HUES6 (cell line): ENCODE results near the gene HLA-C.
"Not testable (repeated sequence)": the region's sequence is repeated elsewhere in the genome, so short reads cannot be mapped to it uniquely, and the experiment has no call there.

Experiments used
- H3K27ac ChIP-seq: 2 replicates; pipeline ENCODE4 v1.7.0; 2013; ENCODE audit warnings: low read depth, mild to moderate bottlenecking, low read length, inconsistent platforms
- H3K27me3 ChIP-seq: 2 replicates; pipeline ENCODE4 v1.6.1; 2013; ENCODE audit warnings: low read length; ENCODE audit not compliant: control insufficient read depth, insufficient read depth
- H3K36me3 ChIP-seq: 2 replicates; pipeline ENCODE4 v1.6.1; 2013; ENCODE audit warnings: low read length; ENCODE audit not compliant: control insufficient read depth, insufficient read depth
- H3K4me1 ChIP-seq: 2 replicates; pipeline ENCODE4 v1.6.1; 2013; ENCODE audit warnings: low read length; ENCODE audit not compliant: control insufficient read depth, insufficient read depth
- H3K4me3 ChIP-seq: 2 replicates; pipeline ENCODE4 v1.5.1; 2013; ENCODE audit warnings: low read depth, low read length
- H3K9ac ChIP-seq: one replicate; pipeline ENCODE4 v1.6.1; 2013; ENCODE audit warnings: mild to moderate bottlenecking, low read length
- H3K9me3 ChIP-seq: 2 replicates; pipeline ENCODE4 v1.6.1; 2013; ENCODE audit warnings: low read depth, low read length; ENCODE audit not compliant: control insufficient read depth, insufficient read depth

HLA-C gene

DNA sequence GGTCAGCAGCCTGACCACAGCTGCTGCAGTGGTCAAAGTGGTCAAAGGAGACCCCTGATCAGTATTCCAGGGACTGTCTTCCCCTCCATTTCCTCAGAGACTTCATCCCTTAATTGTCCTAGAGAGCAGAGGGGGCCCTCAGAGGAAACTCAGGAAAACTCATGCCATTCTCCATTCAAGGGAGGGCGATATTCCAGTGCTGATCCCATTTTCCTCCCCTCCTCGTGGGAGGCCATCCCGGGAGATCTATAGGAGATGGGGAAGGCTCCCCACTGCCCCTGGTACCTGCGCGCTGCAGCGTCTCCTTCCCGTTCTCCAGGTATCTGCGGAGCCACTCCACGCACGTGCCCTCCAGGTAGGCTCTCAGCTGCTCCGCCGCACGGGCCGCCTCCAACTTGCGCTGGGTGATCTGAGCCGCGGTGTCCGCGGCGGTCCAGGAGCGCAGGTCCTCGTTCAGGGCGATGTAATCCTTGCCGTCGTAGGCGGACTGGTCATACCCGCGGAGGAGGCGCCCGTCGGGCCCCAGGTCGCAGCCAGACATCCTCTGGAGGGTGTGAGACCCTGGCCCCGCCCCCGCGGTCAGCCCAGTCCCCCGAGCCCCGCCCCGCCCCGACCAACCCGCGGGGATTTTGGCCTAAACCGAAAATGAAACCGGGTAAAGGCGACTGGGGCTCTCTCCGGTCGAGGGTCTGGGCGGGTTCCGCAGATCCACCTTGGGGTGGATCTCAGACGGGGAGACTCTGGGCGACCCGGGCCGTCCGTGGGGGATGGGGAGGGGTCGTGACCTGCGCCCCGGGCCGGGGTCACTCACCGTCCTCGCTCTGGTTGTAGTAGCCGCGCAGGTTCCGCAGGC lies 878 bp downstream of the HLA-C start:
- Histone ChIP-seq H3K36me3 (peaks cover 27% of the 10 kb centered on the region), H3K4me1 (peaks cover 4% of the 10 kb centered on the region; the same call in 1 of the 2 replicates), H3K9ac (peak overlapping the region; percentile 56), H3K9me3 (no peaks in the 10 kb centered on the region), H3K4me3 (peak overlapping the region; percentile 90), H3K27me3 (peaks cover 29% of the 10 kb centered on the region), H3K27ac (0 out of 2 replicates have a peak overlapping the region, but pooled peaks have one; percentile 48)

GRCh38 chr6:31268836-31269235 lies 3.1 kb downstream of the HLA-C start:
- Histone ChIP-seq H3K4me1 (peaks cover 4% of the 10 kb centered on the region; the same call in 1 of the 2 replicates), H3K4me3 (no peak overlapping the region), H3K9ac (no peak overlapping the region), H3K9me3 (no peaks in the 10 kb centered on the region), H3K36me3 (peaks cover 27% of the 10 kb centered on the region), H3K27me3 (peaks cover 16% of the 10 kb centered on the region), H3K27ac (no peak overlapping the region)

- Histone ChIP-seq H3K4me3 (no peak overlapping the region), H3K9me3 (0 out of 2 replicates have a peak, but pooled peaks cover under 1% of the 10 kb centered on the region), H3K9ac (no peak overlapping the region), H3K4me1 (peaks cover 4% of the 10 kb centered on the region; the same call in 1 of the 2 replicates), H3K36me3 (peaks cover 27% of the 10 kb centered on the region), H3K27me3 (peaks cover 15% of the 10 kb centered on the region), H3K27ac (no peak overlapping the region)
These were observed 3.5 kb downstream of the HLA-C start for GRCh38 chr6:31268369-31268765.

GRCh38 chr6:31267651-31268368 lies 4.1 kb downstream of the HLA-C start:
- H3K4me1 ChIP-seq = peaks cover 4% of the 10 kb centered on the region; the same call in 1 of the 2 replicates
- H3K36me3 ChIP-seq = peaks cover 27% of the 10 kb centered on the region
- no peak overlapping the region for H3K4me3 ChIP-seq
- H3K27ac ChIP-seq = no peak overlapping the region
- peaks cover 11% of the 10 kb centered on the region for H3K27me3 ChIP-seq
- H3K9me3 ChIP-seq = peaks cover 5% of the 10 kb centered on the region
- H3K9ac ChIP-seq = no peak overlapping the region

DNA sequence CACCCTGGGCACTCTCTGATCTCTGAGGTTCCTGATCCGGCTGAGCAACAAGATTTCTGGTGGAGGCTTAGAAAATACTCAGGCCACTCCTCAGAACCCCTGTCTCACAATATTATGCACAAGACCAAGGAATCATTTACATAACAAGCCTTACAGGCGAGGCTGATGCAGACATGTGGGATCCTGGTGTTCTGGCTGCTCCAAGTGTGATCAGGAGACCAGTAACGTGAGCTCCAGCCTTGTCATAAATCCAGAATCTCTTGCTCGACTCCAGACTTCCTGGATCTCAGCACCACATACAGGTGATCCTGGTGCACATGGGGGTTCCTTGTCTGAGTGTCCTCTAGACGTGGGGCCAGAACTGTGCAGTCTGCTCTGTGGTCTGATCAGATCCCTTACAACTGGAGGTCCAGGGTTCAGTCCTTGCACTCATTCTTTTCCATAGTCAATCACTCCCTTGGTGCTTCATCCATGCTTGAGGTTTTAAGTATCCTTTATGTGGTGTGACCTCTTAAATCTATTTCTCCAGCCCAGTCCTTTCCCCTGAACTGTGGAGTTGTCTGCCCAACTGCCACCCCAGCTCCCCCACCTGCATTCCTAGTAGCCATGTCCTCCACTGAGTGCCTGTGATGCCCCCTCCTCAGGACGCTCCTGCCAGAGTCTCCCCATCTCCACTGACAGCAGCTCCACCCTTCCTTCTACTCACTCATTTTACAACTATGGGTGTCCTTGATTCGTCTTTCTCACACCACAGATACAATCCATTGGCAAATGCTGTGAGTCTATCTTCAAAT lies 5.1 kb downstream of the HLA-C start:
- Histone ChIP-seq H3K9ac (no peak overlapping the region), H3K27ac (no peak overlapping the region), H3K27me3 (peaks cover 5% of the 10 kb centered on the region), H3K36me3 (peaks cover 27% of the 10 kb centered on the region), H3K4me3 (no peak overlapping the region), H3K9me3 (peaks cover 11% of the 10 kb centered on the region), H3K4me1 (peaks cover 4% of the 10 kb centered on the region; the same call in 1 of the 2 replicates)

DNA sequence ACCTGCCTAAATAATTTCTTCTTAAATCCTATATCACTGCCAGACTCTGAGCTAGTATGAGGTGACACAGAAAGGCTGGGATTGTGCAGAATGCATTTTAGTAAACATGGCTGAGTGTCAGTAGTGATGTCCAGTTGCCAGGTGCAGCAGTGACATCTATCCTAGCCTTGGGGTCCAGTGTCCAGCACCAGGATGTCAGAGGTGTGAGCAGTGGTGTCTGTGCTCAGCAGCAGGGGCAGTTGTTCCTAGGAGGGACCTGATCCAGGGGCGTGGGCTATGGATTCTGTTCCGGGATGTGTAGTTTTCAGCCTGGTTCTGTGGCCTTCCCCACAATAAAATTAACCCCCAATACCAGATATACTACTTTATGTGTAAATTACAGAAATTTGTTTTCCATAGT lies 6.0 kb downstream of the HLA-C start:
- Histone ChIP-seq H3K9ac (no peak overlapping the region), H3K27ac (no peak overlapping the region), H3K4me1 (peaks cover 3% of the 10 kb centered on the region; the same call in 1 of the 2 replicates), H3K4me3 (no peak overlapping the region), H3K9me3 (peaks cover 17% of the 10 kb centered on the region), H3K27me3 (peaks cover 4% of the 10 kb centered on the region), H3K36me3 (peaks cover 27% of the 10 kb centered on the region)

GRCh38 chr6:31263346-31263933 lies 8.5 kb downstream of the HLA-C start:
- not testable (repeated sequence) for H3K4me1 ChIP-seq, H3K9ac ChIP-seq, H3K27ac ChIP-seq, H3K36me3 ChIP-seq, H3K4me3 ChIP-seq, H3K27me3 ChIP-seq
- peaks cover 24% of the 10 kb centered on the region for H3K9me3 ChIP-seq

DNA sequence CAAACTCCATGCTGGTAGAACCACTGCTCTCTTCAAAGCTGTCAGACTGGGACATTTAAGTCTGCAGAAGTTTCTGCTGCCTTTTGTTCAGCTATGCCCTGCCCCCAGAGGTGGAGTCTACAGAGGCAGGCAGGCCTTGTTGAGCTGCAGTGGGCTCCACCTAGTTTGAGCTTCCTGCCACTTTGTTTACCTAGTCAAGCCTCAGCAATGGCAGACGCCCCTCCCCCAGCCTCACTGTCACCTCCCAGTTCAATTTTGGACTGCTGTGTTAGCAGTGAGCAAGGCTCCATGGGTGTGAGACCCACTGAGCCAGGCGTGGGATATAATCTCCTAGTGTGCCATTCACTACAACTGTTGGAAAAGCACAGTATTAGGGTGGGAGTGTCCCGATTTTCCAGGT lies 11.9 kb downstream of the HLA-C start:
- H3K27me3 ChIP-seq, H3K36me3 ChIP-seq, H3K9ac ChIP-seq, H3K4me1 ChIP-seq, H3K4me3 ChIP-seq, H3K27ac ChIP-seq: not testable (repeated sequence)
- peaks cover 24% of the 10 kb centered on the region for H3K9me3 ChIP-seq

DNA sequence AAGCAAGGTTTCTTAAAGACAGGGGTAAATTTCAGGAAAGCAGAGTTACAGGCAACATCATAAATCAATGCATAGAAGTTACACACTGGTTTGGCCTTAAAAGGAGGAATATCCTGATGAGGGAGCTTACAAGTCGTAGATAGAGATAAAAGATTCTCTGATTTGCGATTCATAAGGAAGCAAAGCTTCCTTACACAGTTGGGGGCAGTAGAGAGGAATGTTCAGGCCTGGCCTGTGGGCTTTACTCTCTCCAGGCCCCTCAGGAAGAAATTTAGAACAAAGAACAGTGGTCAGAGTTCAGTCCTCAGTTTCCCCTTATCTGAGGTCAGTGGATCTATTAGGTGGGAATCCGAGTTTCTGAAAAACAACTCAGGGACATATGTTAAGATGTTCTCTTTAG lies 19.3 kb downstream of the HLA-C start:
- Histone ChIP-seq H3K9ac (no peak overlapping the region), H3K9me3 (no peaks in the 10 kb centered on the region), H3K36me3 (no peaks in the 10 kb centered on the region), H3K4me1 (no peaks in the 10 kb centered on the region), H3K27me3 (no peaks in the 10 kb centered on the region), H3K4me3 (no peak overlapping the region), H3K27ac (no peak overlapping the region)

GRCh38 chr6:31251261-31251660 lies 20.6 kb downstream of the HLA-C start:
- Histone ChIP-seq H3K4me3 (no peak overlapping the region), H3K9ac (no peak overlapping the region), H3K4me1 (no peaks in the 10 kb centered on the region), H3K36me3 (no peaks in the 10 kb centered on the region), H3K27ac (no peak overlapping the region), H3K9me3 (0 out of 2 replicates have a peak, but pooled peaks cover 4% of the 10 kb centered on the region), H3K27me3 (no peaks in the 10 kb centered on the region)
